Measurements from ENCODE around the gene C20orf173.

The C20orf173 gene, protein sequence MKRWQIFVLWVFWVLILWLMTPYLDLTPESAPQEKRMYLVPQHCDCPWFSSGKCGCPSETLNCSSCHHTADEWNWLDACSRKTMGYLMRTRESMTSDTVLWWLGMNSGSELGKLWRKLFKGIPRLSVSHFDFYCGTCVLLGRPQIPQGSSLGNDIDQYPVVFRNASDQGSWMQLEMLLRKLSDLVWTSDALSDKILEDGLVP

DNA sequence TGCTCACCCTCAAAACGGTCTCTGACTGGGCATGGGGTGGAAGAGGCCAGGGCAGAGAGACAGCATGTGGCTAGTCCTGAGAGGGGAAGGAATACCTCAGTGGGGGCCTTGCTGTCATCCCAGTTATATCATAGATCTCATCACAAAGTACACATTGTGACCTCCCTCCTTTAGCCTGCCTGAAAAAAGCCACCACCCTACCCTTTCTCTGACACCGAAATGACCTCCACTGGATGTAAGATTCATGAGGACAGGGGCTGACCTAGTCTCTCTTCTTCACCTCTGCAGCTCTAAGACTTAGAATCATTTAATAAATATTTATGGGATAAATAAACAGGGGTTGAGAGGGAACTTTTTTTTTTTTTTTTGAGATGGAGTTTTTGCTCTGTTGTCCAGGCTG lies at the start of gene C20orf173:
TSS of gene C20orf173 (minus strand) at position 101 of the 400 bp plus-strand sequence. CDS start 279 bp downstream, outside the sequence.
- no peak within 1 kb of the TSS for H3K9ac ChIP-seq (ENCODE audit: low read length)
- no peaks in the 10 kb centered on the region for H3K79me2 ChIP-seq (ENCODE audit: insufficient read depth, low read length)
- H3K27ac ChIP-seq (ENCODE audit: low read depth, low read length), result no peak within 1 kb of the TSS
- no peak within 1 kb of the TSS for H2AFZ ChIP-seq (ENCODE audit: low read depth, low read length, severe bottlenecking)
- no peaks in the 10 kb centered on the region for H3K36me3 ChIP-seq (ENCODE audit: low read length)
- H3K4me3 ChIP-seq (ENCODE audit: insufficient read depth, low read length, poor library complexity, severe bottlenecking), result no peak within 1 kb of the TSS
- H3K27me3 ChIP-seq (ENCODE audit: low read length), result no peaks in the 10 kb centered on the region
- no peaks in the 10 kb centered on the region for H4K20me1 ChIP-seq (ENCODE audit: low read depth, low read length)
- no peaks in the 10 kb centered on the region for H3K9me2 ChIP-seq (replicated peaks; ENCODE audit: insufficient read depth, low read length)
- H3K9me3 ChIP-seq (ENCODE audit: insufficient read depth, low read length), result no peaks in the 10 kb centered on the region
- no peaks in the 10 kb centered on the region for H3F3A ChIP-seq (ENCODE audit: insufficient read depth)
- H3K4me2 ChIP-seq (ENCODE audit: low read depth, low read length, poor library complexity, severe bottlenecking), result no peak within 1 kb of the TSS
- TF ChIP-seq CTCF (IDR thresholded peaks at IDR 0.05; ENCODE audit: insufficient read depth, low read length, poor library complexity, severe bottlenecking) (no peak), EZH2phosphoT487 (conservative IDR thresholded peaks at IDR 0.05; ENCODE audit: low read length) (no peak)

- Histone ChIP-seq H3K9ac (ENCODE audit: low read length) (no peak overlapping the region), H3K9me2 (replicated peaks; ENCODE audit: insufficient read depth, low read length) (no peaks in the 10 kb centered on the region), H4K20me1 (ENCODE audit: low read depth, low read length) (no peaks in the 10 kb centered on the region), H3F3A (ENCODE audit: insufficient read depth) (no peaks in the 10 kb centered on the region), H3K27me3 (ENCODE audit: low read length) (no peaks in the 10 kb centered on the region), H2AFZ (ENCODE audit: low read depth, low read length, severe bottlenecking) (no peak overlapping the region), H3K4me3 (ENCODE audit: insufficient read depth, low read length, poor library complexity, severe bottlenecking) (no peak overlapping the region), H3K36me3 (ENCODE audit: low read length) (no peaks in the 10 kb centered on the region), H3K9me3 (ENCODE audit: insufficient read depth, low read length) (no peaks in the 10 kb centered on the region), H3K4me2 (ENCODE audit: low read depth, low read length, poor library complexity, severe bottlenecking) (no peak overlapping the region), H3K27ac (ENCODE audit: low read depth, low read length) (no peak overlapping the region), H3K79me2 (ENCODE audit: insufficient read depth, low read length) (no peaks in the 10 kb centered on the region)
- TF ChIP-seq CTCF (IDR thresholded peaks at IDR 0.05; ENCODE audit: insufficient read depth, low read length, poor library complexity, severe bottlenecking) (no peak), EZH2phosphoT487 (conservative IDR thresholded peaks at IDR 0.05; ENCODE audit: low read length) (no peak)
Observed at GRCh38 chr20:35579196-35579595, 49.7 kb upstream of the C20orf173 start.

DNA sequence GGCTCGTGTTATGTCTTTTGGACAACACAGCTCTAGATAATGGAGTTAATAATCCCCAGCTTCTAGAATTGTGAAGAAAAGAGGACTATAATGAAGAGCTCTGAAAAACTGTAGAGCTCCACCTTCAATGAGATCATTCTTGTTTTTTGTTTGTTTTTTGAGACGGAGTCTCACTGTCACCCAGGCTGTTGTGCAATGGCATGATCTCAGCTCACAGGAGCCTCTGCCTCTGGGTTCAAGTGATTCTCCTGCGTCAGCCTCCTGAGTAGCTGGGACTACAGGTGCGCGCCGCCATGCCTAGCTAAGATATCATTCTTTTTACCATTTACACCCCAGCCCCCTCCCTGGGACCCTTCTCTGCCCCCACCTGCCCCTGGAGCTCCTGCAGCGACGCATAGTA lies 49.0 kb upstream of the C20orf173 start:
- Histone ChIP-seq H3K9ac (ENCODE audit: low read length) (no peak overlapping the region), H3K27ac (ENCODE audit: low read depth, low read length) (no peak overlapping the region), H3K4me3 (ENCODE audit: insufficient read depth, low read length, poor library complexity, severe bottlenecking) (no peak overlapping the region), H3K9me3 (ENCODE audit: insufficient read depth, low read length) (no peaks in the 10 kb centered on the region), H2AFZ (ENCODE audit: low read depth, low read length, severe bottlenecking) (no peak overlapping the region), H3K79me2 (ENCODE audit: insufficient read depth, low read length) (no peaks in the 10 kb centered on the region), H3F3A (ENCODE audit: insufficient read depth) (no peaks in the 10 kb centered on the region), H3K27me3 (ENCODE audit: low read length) (no peaks in the 10 kb centered on the region), H4K20me1 (ENCODE audit: low read depth, low read length) (no peaks in the 10 kb centered on the region), H3K4me2 (ENCODE audit: low read depth, low read length, poor library complexity, severe bottlenecking) (no peak overlapping the region), H3K36me3 (ENCODE audit: low read length) (no peaks in the 10 kb centered on the region), H3K9me2 (replicated peaks; ENCODE audit: insufficient read depth, low read length) (no peaks in the 10 kb centered on the region)
- no peak for TF ChIP-seq CTCF (IDR thresholded peaks at IDR 0.05; ENCODE audit: insufficient read depth, low read length, poor library complexity, severe bottlenecking)
- no peak for TF ChIP-seq EZH2phosphoT487 (conservative IDR thresholded peaks at IDR 0.05; ENCODE audit: low read length)

Data from SU-DHL-6 (cell line).